ENCODE data around the gene GRM7.

GRM7 gene

GRCh38 chr3:7607083-7607482 is 746.2 kb downstream of the GRM7 start:
- DNase-seq: no peak

- DNase-seq: no peak
Observed at GRCh38 chr3:7607676-7608075, 746.8 kb downstream of the GRM7 start.

GRCh38 chr3:7610634-7611033 is 749.7 kb downstream of the GRM7 start:
- no peak for DNase-seq

- no peak for DNase-seq
Observed at GRCh38 chr3:7615043-7615442, 754.1 kb downstream of the GRM7 start.

- DNase-seq: no peak
Observed at GRCh38 chr3:7618606-7619005, 757.7 kb downstream of the GRM7 start.

GRCh38 chr3:7620401-7620800 is 759.5 kb downstream of the GRM7 start:
- DNase-seq: no peak

GRCh38 chr3:7621046-7621630 is 760.2 kb downstream of the GRM7 start:
- no peak for DNase-seq

- DNase-seq: no peak
Observed at GRCh38 chr3:7621651-7622050, 760.7 kb downstream of the GRM7 start.

- DNase-seq: no peak
Observed at GRCh38 chr3:7625021-7625420, 764.1 kb downstream of the GRM7 start.

GRCh38 chr3:7630351-7630911 is 769.5 kb downstream of the GRM7 start:
- peak; percentile 20 for DNase-seq

GRCh38 chr3:7630925-7631324 is 770.0 kb downstream of the GRM7 start:
- peak; percentile 20 for DNase-seq

GRCh38 chr3:7632305-7632704 is 771.4 kb downstream of the GRM7 start:
- no peak for DNase-seq

GRCh38 chr3:7637694-7638093 is 776.8 kb downstream of the GRM7 start:
- DNase-seq: no peak

GRCh38 chr3:7638103-7638502 is 777.2 kb downstream of the GRM7 start:
- no peak for DNase-seq

- no peak for DNase-seq
Observed at GRCh38 chr3:7640787-7641186, 779.9 kb downstream of the GRM7 start.

GRCh38 chr3:7646851-7647250 is 785.9 kb downstream of the GRM7 start:
- no peak for DNase-seq

- no peak for DNase-seq
Observed at GRCh38 chr3:7650466-7650865, 789.6 kb downstream of the GRM7 start.

- no peak for DNase-seq
Observed at GRCh38 chr3:7651274-7651673, 790.4 kb downstream of the GRM7 start.

- DNase-seq: peak; percentile 1
Observed at GRCh38 chr3:7657214-7658112, 796.5 kb downstream of the GRM7 start.

- peak; percentile 6 for DNase-seq
Observed at GRCh38 chr3:7658294-7658693, 797.4 kb downstream of the GRM7 start.

GRCh38 chr3:7659079-7659478 is 798.2 kb downstream of the GRM7 start:
- DNase-seq: no peak

GRCh38 chr3:7663771-7664170 is 802.9 kb downstream of the GRM7 start:
- DNase-seq: no peak

GRCh38 chr3:7667774-7668173 is 806.9 kb downstream of the GRM7 start:
- no peak for DNase-seq

GRCh38 chr3:7669641-7670040 is 808.7 kb downstream of the GRM7 start:
- no peak for DNase-seq
